GM19455 (cell line): ENCODE data around the gene ITGA4.

Experiments
- ATAC-seq: cut with Tn5 transposase; IDR thresholded peaks from one replicate; pipeline ENCODE4 v1.9.1; 2021; ENCODE audit not compliant: unreplicated experiment

ITGA4 gene

DNA sequence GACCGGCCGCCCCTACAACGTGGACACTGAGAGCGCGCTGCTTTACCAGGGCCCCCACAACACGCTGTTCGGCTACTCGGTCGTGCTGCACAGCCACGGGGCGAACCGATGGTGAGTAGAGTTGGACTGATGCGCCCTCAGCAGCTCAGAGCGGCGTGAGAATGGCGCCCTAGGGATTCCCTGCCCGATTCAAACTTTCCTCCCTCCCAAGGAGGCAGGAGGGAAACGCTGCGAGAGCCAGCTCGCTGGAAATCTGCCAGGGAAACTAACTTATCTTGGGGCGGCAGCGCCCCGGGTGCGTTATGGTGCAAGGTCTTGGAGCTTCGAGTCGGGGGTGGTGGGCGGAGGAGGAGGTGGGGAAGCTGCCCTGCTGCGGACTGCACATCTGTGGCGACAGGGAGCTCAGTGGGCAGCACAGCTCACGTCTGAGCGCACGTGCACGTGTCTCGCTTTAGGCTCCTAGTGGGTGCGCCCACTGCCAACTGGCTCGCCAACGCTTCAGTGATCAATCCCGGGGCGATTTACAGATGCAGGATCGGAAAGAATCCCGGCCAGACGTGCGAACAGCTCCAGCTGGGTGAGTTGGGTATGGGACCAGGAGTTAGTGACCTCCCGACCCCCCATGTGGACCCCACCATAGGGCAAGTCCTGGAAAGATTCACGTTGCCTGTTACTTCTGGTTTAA is 697 bp downstream of the ITGA4 start:
- ATAC-seq, result peak; percentile 30

DNA sequence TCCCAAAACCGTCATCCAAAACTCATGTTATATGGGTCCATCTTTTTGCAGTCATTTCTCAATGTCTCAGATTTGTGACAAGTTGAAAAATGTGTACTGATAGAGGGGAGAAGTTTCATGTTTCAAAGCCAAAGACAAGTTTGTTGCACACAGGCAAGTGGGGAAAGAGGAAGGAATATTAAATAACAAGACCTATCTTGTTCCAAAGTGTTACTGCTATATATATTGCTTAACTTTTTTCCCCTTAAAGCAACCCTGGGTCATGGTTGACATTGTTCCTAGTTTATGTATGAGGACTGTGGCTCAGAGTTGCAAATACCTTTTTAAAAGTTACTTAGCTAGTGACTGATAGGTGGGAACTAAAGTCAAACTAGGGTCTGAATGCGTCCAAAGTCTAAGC is 1.7 kb downstream of the ITGA4 start:
- no peak for ATAC-seq

DNA sequence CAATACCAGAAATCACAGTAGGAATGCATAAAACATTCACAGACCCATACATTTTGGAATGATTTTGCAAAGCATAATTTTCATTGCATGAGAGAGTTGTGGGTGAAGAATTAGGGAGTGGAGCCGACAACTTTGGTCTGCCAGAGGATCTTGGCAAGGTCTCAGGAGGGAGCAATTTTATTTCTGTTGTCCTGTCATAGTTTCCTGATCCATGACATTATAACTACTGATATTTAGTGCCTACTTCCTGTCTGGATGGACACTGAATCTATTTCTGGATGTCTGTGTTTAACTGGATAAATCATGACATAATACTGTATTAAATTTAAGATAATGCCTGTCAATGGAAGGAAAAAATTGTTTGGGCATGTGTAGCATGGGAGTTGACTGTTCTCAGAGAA is 2.4 kb downstream of the ITGA4 start:
- no peak for ATAC-seq

DNA sequence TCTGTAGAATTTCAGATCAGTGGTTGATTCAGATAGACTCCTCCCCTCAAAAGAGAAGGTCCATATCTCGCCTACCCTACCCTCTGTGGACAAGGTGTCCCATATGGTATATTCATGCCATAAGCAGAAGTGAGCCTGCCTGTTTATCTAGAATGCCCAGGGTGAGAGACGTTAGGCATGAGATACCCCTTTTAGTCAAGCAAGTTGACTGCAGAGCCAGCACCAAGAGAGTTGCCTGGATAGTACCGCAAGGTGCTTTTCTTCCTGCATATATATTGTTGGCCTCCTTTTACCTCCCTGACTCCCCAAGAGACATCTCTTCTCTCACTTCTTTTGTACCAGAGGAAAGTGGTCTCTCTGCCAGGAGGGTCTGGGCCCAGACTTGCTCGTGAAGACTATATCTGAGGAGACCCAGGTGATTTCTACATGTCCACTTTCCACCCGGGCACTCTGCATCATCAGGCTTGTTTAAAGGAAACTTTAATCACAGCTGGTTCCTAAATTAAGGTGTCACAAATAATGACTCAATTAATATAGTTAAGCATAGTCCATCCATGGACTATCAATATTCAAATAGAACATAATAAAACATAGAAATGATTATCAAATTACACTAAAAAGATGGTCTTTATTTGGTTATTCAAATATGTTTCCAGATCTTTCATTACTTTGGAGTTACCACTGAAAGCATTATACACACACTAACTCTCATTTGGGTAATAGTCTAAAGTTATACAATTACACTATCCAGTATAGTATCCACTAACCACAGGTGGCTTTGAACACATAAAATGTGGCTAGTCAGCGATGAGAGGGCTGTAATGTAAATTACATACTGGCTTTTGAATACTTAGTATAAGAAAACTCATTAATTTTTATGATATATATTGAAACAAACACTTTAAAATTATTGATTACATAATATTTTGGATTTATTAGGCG is 4.1 kb downstream of the ITGA4 start:
- no peak for ATAC-seq

DNA sequence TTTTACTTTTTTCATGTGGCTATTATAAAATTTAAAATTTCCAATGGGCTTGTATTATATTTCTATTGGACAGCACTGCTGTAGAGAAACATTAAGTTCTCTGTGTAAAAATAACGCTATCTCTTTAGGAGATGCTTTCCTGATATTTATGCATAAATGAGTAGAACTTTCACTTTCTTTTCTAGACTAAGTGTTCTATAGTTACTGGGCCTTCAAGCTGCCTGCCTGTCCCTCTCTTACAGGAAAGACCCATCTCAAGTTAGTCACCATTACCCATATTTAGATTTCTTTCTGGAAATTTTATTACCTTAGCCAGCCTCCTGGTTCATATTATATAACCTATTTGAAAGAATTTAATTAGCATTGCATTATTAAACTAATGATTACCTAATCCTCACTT is 4.8 kb downstream of the ITGA4 start:
- no peak for ATAC-seq

DNA sequence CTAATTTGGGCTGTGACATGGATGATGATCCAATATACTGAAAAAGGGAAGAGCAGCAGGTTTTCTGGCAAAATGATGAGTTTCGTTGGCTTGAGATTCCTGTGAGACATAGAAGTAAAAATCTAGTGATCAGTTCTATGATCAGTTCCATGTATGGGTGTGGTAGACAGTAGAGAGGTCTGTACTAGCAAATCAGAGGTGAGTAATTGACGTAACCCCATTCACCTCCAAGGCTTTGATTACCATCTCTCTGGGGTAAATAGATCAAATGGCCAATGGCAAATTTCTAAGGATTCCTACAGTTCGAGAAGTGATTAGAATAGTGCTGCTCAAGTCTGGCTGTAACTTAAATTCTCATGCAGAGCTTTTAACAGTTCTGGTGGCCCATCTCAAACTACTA is 6.4 kb downstream of the ITGA4 start:
- no peak for ATAC-seq

DNA sequence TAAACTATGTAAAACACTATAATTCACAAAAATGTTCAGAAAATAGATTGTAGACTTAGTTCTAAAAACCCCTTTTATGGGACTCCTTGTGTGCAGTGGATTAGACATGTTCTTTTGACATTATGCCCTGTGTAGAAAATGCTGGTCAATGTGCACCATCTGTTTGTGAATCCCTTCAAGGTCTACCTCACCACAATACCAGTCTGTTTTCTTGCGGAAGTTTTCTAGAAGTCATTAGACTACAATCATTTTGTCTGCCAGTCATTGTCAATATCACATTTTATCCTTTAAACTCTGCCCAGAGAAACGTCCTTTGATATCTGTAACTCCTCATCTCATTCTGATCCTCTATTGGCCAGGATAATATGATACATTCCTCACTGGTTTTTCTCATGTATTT is 7.8 kb downstream of the ITGA4 start:
- ATAC-seq, result no peak

DNA sequence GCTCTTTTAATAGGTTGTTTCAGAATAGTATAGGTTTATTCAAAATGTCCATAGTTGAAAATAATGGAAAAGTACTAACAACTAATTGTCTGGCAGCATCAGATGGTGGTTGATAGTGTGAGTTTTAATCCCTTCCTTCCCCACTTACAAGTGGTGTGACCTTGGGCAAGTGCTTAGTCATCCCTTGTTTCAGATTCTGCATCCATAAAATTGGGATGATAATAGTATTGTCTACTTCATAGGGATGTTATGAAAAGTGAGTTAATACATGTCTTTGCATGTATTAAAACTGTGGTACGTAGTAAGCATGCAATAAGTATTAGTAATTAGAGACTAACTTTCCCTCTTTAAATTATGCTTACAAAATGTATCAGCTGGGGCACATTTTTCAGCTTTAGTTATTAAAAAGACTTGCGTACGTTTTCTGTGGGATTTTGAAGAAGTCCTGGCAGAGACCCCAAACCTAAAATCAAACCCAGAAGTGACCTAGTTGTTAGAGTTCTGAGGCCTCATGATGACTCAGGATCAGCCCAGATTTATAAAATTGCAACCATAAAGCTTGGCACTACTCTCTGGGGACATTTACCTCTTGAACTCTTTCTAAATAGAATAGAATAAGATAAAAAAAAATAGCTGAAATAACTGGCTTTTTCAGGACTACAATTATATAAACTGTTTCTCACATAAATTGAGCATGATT is 8.6 kb downstream of the ITGA4 start:
- ATAC-seq, result no peak

DNA sequence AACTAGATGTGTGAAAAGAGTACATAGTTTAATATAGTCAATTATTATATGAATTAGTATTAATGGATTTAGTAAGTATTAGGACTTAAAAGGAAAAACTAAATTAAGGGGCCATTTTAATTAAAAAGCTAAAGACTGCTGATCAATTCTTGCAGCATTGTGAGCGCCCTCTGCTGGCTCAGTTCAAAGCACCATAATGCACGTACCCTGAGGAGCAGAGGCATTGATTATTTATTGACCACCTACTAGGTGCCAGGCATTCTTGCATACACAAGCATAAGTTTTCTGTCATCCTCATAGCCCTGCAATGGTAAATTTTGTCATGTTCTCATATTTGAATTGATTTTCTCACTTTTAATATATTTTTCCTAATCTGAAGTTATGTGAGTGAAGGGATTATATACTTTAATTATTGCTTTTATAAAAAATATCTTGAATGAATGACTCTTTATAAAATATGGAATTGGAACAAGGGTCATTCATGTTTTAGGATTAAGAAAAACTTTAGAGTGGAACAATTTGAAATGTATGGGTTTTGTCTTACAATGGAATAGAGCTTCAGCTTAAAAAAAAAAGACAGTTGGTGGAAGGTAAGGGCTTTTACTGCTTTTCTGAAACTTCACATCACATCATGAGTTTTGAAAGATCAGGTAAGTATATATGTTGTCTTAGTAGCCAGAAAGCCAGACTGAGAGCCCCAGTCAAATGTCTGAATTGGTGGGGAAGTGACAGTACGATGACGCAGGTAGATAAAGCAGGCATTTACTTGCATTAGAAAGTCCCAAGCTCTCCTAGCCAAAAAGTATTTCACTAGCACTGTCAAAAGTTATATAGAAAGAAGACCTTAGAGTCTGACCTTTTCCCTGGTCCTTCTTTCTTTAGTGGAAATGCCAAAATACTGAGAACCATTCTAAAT is 9.7 kb downstream of the ITGA4 start:
- ATAC-seq, result no peak

DNA sequence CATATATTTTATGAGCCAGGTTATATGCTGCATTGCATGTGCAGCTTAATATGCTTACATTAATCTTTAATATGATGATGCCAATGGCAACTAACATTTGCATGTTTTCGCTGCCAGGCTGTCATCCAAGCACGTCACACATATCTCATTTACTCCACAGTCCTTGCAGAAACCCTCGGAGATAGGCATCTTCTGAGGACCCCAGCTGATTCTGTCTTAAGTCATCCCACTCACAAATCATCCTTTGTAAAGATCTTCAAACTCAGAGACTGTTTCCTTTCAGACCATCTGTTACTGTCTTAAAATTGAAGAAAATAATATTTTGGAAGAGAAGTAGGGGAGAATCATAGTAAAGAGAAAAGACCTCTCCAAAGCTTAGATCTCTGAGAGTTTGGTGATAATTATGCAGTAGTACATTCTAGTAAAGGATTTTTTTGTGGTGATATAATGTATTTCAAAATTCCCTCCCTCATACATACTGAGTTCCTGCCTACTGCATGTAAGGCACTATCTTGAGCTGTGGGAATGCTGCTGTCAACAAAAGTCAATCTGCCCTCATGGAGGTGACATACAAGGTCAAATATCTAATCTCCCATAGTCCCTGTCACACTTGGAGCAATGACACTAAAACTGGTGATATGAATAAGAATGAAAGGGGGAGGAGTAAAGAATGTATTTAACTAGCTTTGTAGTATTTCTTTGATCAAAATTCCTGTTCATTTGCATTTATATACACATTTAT is 11.0 kb downstream of the ITGA4 start:
- no peak for ATAC-seq

DNA sequence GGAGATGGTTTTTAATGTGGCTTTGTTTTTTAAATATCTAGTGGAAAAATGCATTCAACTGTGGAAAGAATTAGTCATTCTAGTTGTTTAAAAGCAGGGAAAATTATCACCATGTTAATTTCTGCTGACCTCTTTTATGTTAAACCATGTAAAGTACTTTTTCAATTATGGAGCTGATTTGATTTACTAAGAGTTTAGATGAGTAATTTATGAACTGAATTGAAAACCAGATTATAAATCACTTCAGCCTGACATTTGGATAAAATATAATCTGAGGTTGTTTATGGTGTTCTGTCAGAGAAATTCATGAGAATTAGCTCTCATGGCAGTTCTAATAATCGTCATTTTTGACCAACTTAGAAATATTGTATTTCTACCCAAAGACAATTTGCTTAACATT is 11.6 kb downstream of the ITGA4 start:
- ATAC-seq, result no peak

DNA sequence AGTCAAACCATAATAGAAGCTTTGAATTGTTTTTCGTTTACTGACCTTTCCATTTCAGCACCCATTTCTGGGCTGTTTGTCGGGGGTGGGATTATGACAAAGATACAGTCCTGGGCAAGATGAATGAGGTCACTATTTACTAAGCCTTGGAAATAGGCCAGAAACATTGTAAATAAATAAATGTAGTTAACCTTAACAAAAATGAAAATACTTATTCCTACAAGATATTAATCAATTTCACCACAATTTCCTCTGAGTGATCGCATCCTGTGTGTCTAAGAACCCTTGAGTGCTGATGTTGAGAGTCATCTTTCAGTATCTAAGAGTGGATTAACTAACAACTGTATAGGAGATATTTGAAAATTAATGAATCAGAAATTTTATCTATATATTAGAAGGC is 14.0 kb downstream of the ITGA4 start:
- ATAC-seq, result no peak

DNA sequence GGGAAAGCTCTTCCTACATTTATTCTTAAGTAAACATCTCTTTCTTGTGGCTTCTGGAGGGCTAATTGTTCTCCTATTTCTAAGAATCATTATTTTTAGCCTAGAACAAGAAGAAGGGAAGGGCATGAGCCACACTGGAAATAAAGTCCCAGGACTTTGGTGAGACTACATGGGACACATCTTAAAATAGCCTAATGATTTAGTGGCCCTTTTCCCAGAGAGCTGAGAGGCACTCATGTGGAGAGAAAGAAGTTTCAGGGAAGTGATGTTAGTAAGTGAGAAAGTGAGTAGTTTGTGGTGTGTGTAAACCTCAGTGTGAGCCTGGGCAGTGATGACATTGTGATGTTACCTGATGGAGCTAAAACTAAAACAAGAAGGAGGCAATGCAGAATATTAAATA is 14.6 kb downstream of the ITGA4 start:
- no peak for ATAC-seq

DNA sequence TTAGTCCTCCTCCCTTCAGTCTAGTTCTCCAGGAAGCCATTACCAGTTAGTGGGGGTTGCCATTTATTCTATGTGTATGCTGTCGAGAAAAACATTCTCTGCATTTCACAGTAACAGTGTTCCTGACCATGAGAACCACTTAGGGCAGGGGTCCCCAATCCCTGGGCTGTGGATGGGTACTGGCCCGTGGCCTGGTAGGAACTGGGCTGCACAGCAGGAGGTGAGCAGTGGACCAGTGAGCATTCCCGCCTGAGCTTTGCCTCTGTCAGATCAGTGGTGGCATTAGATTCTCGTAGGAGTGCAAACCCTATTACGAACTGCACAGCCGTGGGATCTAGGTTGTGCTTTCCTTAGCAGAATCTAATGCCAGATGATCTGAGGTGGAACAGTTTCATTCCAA is 15.8 kb downstream of the ITGA4 start:
- ATAC-seq, result no peak

DNA sequence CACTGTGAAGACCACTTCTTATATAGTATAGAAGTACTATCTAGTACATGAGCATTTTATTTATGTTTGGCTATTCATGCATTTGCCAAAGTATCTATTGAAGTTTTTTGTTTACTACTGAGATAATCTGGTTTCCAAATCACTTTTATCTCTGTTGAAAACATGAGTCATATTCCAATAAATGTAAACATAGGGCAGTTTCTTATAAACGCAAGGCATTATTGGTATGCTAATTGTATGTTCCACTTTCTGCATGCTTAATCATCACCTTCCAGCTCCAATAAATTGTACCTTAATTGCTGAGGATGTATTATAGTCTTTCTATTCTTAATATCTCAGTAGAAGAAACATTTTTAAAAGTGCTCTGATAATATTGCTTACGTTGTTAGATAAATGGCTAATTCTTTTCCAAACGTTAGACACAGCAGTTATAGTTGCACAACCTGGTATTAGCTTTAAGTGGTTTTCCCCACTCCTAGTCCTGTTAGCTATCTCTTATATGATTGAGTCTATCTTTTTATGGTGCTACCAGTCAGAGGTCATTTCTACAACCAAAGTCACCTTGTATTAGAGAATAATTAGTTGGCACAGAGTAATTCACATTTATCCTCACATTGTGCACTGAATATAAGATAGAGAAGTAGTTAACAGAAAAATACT is 17.2 kb downstream of the ITGA4 start:
- ATAC-seq, result no peak

DNA sequence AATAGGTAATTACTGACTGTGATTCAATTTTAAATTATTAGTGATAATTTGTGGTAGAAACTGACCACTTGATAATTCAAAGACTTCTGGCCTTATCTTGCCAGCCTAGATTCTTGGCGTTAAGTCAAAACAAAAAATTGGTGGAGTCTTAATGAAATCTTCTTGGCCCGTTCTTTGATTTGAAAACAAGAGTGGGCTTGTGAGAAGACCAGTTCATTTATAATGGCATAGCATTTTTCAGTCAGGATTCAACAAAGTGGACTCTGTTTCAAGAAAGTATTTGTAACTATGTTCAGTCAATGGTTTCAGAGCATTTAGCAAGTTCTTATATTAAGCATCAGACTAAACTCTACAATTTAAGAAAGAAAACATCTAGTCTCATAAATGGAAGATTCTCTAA is 26.0 kb downstream of the ITGA4 start:
- ATAC-seq, result no peak

DNA sequence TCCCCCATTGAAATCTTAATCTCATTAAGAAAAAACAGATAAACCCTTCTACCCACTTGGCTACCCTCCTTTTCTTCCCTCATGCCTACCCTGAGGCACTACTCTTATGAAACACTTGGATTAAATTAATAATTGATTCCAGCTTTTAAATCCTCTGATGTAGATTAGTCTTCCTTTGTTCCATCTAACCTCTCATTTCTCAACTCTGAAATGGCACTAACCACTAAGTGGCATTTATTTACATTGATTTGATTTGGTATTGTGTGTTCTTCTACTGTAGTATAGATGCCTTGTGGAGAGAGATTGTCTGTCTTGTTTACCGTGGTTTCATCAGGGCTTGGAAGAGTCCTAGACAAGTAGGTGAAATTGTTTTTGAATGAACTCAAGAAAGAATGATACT is 26.7 kb downstream of the ITGA4 start:
- no peak for ATAC-seq

DNA sequence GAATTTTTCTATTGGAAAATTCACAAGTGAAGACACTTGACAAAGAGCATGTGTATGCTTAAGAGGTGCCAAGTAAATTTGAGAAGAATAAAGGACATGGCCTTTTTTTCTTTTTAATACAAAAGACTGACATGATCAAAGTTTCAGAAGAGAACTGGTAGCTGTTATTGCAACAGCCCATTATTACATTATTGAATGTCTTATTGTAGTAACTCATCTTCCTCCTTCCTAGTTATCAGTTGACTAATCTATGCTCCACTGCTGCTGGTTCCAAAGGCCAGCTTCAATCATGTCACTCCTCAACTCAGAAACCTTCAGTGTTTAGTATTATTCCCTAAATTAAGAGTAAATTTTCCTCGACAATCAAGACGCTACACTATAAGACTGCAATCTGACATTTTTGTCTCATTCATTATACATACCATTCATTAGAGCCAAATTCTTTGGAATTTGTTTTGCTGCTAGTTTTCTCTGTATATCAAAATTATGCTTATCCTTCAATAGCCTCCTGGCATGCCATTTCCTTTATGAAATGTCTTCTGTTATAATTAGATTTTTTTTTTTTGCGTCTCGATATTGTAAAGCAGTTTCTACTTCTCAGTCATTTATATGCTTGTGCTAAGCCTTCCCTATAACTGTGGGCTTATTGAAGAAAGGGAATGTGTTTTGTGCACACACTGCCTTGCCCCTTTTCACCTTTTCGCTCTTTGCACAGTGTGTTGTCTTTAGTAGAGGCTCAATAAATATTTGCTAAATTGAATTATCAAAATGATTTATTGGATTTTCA is 27.9 kb downstream of the ITGA4 start:
- no peak for ATAC-seq

DNA sequence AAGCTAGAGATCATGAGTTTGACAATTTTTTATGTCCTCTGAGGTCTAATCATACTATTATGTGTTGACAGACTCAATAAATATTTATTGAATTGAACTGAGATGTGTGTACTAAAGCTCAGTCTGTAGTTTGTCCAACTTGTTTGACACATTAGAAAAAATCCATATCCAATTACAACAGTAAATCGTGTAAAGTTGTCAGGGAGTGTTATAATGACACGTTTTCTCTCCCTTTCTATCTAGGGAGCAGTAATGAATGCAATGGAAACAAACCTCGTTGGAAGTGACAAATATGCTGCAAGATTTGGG is 28.4 kb downstream of the ITGA4 start:
- no peak for ATAC-seq
